Peyer's patch (tissue), 4 donors: Measurements from ENCODE around the gene WBP1L. TPM values are rescaled to one million over a fixed set of nuclear protein-coding genes. Genes with fewer than 3 reads are reported as not detected.

Source experiments
- DNase-seq, 3 donors: peaks; one replicate each; pipeline ENCODE4 v3.0.0-alpha.2; 2017 to 2019
- H3K27ac ChIP-seq, 4 donors: fragments of 200-600 bp; sonication (generic); one replicate each; pipeline ENCODE4 v1.5.1; 2016 to 2019
- H3K27me3 ChIP-seq, 2 donors: fragments of 200-600 bp; sonication (generic); one replicate each; pipeline ENCODE4 v1.5.1; 2019
- H3K36me3 ChIP-seq, 3 donors: fragments of 200-600 bp; sonication (generic); one replicate each; pipeline ENCODE4 v1.5.1; 2016 to 2019
- H3K4me1 ChIP-seq, 4 donors: fragments of 200-600 bp; sonication (generic); one replicate each; pipeline ENCODE4 v1.5.1; 2016 to 2019
- H3K4me3 ChIP-seq, 4 donors: fragments of 200-600 bp; sonication (generic); 1 replicate in 3 of 4; 2 replicates in 1 of 4; pipeline ENCODE4 v1.5.1; 2016 to 2019; ENCODE audit warnings: mild to moderate bottlenecking in 1 of 4
- H3K9me3 ChIP-seq, 4 donors: fragments of 200-600 bp; sonication (generic); one replicate each; pipeline ENCODE4 v1.5.1; 2016 to 2019; ENCODE audit warnings: mild to moderate bottlenecking in 1 of 4
- CTCF ChIP-seq, 6 experiments: fragments of 450-650 bp in 4 of 6; fragments of 200-600 bp in 2 of 6; sonication (generic) in 1 of 6; IDR thresholded peaks; one replicate each; pipeline ENCODE4 v1.5.1; 2017 to 2019; ENCODE audit warnings: antibody characterized with exemption in 6 of 6, mild to moderate bottlenecking in 3 of 6, moderate library complexity in 1 of 6
- POLR2A ChIP-seq, 2 donors: fragments of 450-650 bp; IDR thresholded peaks; one replicate each; pipeline ENCODE4 v1.5.1; 2017; ENCODE audit warnings: antibody characterized with exemption in 2 of 2, mild to moderate bottlenecking in 2 of 2, moderate library complexity in 2 of 2
- total RNA-seq, 4 donors: library from RNA; depleted of rRNA; stranded (reverse); fragments of >200 nt; gene quantifications; one replicate each; pipeline ENCODE4 v1.1.0, GENCODE V29; 2016

The WBP1L gene
- total RNA-seq, 4 donors from 2014 or later = 38.0 to 78.3 (median 65.8) TPM

- no peaks in the 10 kb centered on the region for H3K27me3 ChIP-seq
- no peak for DNase-seq
- H3K4me1 ChIP-seq = peaks cover 0 to 56% (median 3%) of the 10 kb centered on the region in 4 donors
- TF ChIP-seq POLR2A (IDR thresholded peaks at IDR 0.05) = no peak
- TF ChIP-seq CTCF (IDR thresholded peaks at IDR 0.05) = no peak
- no peaks in the 10 kb centered on the region for H3K9me3 ChIP-seq
- H3K4me3 ChIP-seq = no peak overlapping the region
- H3K27ac ChIP-seq = peak overlapping the region; percentile 12 to 90 (median 51)
- H3K36me3 ChIP-seq = no peaks in the 10 kb centered on the region
Observed at GRCh38 chr10:102781090-102781920, 37.6 kb downstream of the WBP1L start.

GRCh38 chr10:102781921-102782557 is 38.3 kb downstream of the WBP1L start:
- H3K36me3 ChIP-seq = no peaks in the 10 kb centered on the region
- H3K9me3 ChIP-seq = no peaks in the 10 kb centered on the region
- no peak for TF ChIP-seq POLR2A (IDR thresholded peaks at IDR 0.05)
- TF ChIP-seq CTCF (IDR thresholded peaks at IDR 0.05) = no peak
- no peak for DNase-seq
- no peak overlapping the region for H3K4me3 ChIP-seq
- H3K27me3 ChIP-seq = no peaks in the 10 kb centered on the region
- peak overlapping the region; percentile 58 to 90 (median 66) for H3K27ac ChIP-seq
- peaks cover 0 to 62% (median 3%) of the 10 kb centered on the region in 4 donors for H3K4me1 ChIP-seq

DNA sequence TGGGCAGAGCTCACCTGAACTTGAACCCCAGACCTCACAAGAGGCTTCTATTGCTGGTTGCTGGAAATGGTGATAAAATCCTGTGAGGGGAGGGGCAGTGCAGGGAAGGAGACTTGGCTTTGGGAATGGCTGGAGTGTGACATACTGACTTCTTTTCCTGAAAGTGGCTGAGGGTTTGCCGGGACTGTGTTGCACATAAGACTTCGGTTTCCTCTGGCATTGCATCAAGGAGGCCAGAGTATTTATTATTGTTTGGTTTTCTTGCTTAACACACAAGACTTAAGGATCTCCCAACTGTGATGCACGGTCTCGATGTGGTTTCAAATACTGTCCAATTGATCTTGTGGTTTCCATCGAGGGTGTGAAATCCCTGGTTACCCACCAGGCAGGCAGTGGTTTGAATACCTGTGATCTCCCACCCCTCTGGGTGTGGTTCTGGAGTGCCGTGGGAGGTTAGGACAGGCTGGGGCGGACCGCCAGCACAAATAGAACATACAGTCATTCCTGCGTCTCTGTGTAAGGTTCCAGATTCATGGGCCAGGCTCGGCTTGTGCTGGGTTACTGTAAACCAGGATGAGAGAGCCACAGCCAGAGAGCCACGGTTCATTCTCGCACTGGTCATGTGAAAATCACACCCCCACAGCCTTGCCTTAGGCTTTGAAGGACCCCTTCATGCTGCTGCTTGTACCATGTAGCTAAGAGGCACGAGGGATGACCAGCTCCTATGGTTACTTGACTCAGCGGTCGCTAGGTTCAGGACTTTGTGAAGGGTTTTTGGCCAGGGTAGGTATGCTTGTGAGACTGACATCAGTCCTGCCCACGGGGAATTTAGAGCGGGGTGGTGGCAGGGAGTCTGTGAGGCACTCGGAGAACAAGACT is 39.2 kb downstream of the WBP1L start:
- Histone ChIP-seq H3K27ac (peak overlapping the region; percentile 58 to 90 (median 66)), H3K36me3 (no peaks in the 10 kb centered on the region), H3K4me1 (peaks cover 0 to 62% (median 3%) of the 10 kb centered on the region in 4 donors), H3K4me3 (no peak overlapping the region), H3K9me3 (no peaks in the 10 kb centered on the region), H3K27me3 (no peaks in the 10 kb centered on the region)
- TF ChIP-seq POLR2A (IDR thresholded peaks at IDR 0.05) (no peak), CTCF (IDR thresholded peaks at IDR 0.05) (no peak)
- peak in 1 of 3 donors; percentile 58 for DNase-seq

- H3K4me3 ChIP-seq = no peak overlapping the region
- DNase-seq = no peak
- H3K27ac ChIP-seq = peak overlapping the region; percentile 58 to 90 (median 66)
- TF ChIP-seq CTCF (IDR thresholded peaks at IDR 0.05) = no peak
- no peak for TF ChIP-seq POLR2A (IDR thresholded peaks at IDR 0.05)
- H3K9me3 ChIP-seq = no peaks in the 10 kb centered on the region
- no peaks in the 10 kb centered on the region for H3K27me3 ChIP-seq
- H3K4me1 ChIP-seq = peaks cover 0 to 55% (median 3%) of the 10 kb centered on the region in 4 donors
- H3K36me3 ChIP-seq = no peaks in the 10 kb centered on the region
Observed at GRCh38 chr10:102783568-102783967, 39.8 kb downstream of the WBP1L start.

DNA sequence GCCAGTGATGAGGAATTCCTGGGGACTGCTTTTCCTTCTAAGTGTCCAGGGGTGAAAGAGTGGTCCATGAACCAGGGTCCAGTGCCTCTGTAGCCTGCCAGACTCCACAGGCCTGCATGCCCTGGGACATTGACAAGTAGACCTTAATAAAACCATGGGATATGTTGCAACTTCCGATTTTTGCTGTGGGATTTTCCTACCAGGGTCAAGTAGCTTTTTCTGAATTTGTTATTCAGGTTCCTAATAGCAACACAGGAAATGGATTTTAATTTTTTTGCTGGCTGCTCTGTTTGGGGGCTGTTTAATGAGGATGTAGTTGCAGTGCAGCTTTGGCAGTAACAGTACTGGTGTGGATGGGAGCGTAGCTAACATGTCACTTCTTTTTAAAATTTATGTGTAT is 42.1 kb downstream of the WBP1L start:
- no peak for DNase-seq
- H3K27me3 ChIP-seq = no peaks in the 10 kb centered on the region
- no peak for TF ChIP-seq POLR2A (IDR thresholded peaks at IDR 0.05)
- no peak for TF ChIP-seq CTCF (IDR thresholded peaks at IDR 0.05)
- H3K27ac ChIP-seq = peak overlapping the region in 3 of 4 donors; percentile 8 to 90 (median 23)
- no peaks in the 10 kb centered on the region for H3K36me3 ChIP-seq
- H3K4me3 ChIP-seq = no peak overlapping the region
- peaks cover 0 to 46% (median 3%) of the 10 kb centered on the region in 4 donors for H3K4me1 ChIP-seq
- no peaks in the 10 kb centered on the region for H3K9me3 ChIP-seq
